ENCODE measurements around the gene HOOK1.
"Not testable (repeated sequence)": the region's sequence is repeated elsewhere in the genome, so short reads cannot be mapped to it uniquely, and the experiment has no call there.

The HOOK1 gene

GRCh38 chr1:59917785-59918180 is 103.0 kb downstream of the HOOK1 start:
- no peak overlapping the region for H3K4me3 ChIP-seq (ENCODE audit: low read length)
- DNase-seq (ENCODE audit: low read depth), result no peak
- TF ChIP-seq CTCF (IDR thresholded peaks at IDR 0.05; ENCODE audit: insufficient read depth, low read depth, low read length, missing control alignments), result no peak

- no peak for TF ChIP-seq CTCF (IDR thresholded peaks at IDR 0.05; ENCODE audit: insufficient read depth, low read depth, low read length, missing control alignments)
- DNase-seq (ENCODE audit: low read depth), result no peak
- H3K4me3 ChIP-seq (ENCODE audit: low read length), result no peak overlapping the region
Observed at GRCh38 chr1:59919746-59920145, 105.0 kb downstream of the HOOK1 start.

GRCh38 chr1:59921258-59921899 is 106.6 kb downstream of the HOOK1 start:
- DNase-seq (ENCODE audit: low read depth), result peak; percentile 39
- H3K4me3 ChIP-seq (ENCODE audit: low read length), result not testable (repeated sequence)

GRCh38 chr1:59924653-59925052 is 109.9 kb downstream of the HOOK1 start:
- TF ChIP-seq CTCF (IDR thresholded peaks at IDR 0.05; ENCODE audit: insufficient read depth, low read depth, low read length, missing control alignments), result no peak
- DNase-seq (ENCODE audit: low read depth), result no peak
- H3K4me3 ChIP-seq (ENCODE audit: low read length), result no peak overlapping the region
